H9 (cell line): ENCODE results near the gene MAML3. TPM values are rescaled to one million over a fixed set of nuclear protein-coding genes. Genes with fewer than 3 reads are reported as not detected.
A peak's percentile ranks its signal among the peaks of the same experiment; 100 is the strongest.

Experiments used
- DNase-seq: peaks from one replicate; pipeline ENCODE4 v3.0.0-alpha.2; 2017
- H2AFZ ChIP-seq: one replicate; pipeline ENCODE4 v1.6.1; 2013; ENCODE audit warnings: mild to moderate bottlenecking, low read length, control low read depth, moderate library complexity
- H2AK5ac ChIP-seq: 2 replicates; pipeline ENCODE4 v1.6.1; 2013; ENCODE audit warnings: low read length, control low read depth, mixed read lengths; ENCODE audit not compliant: insufficient read length
- H2BK120ac ChIP-seq: one replicate; pipeline ENCODE4 v1.6.1; 2013; ENCODE audit warnings: low read depth, mild to moderate bottlenecking, low read length, control low read depth, inconsistent platforms; ENCODE audit not compliant: poor library complexity, severe bottlenecking
- H2BK12ac ChIP-seq: 2 replicates; pipeline ENCODE4 v1.6.1; 2013; ENCODE audit warnings: low read length, control low read depth, mixed read lengths, low read depth; ENCODE audit not compliant: insufficient read length
- H2BK15ac ChIP-seq: 2 replicates; pipeline ENCODE4 v1.6.1; 2013; ENCODE audit warnings: low read depth, low read length, control low read depth
- H2BK20ac ChIP-seq: one replicate; pipeline ENCODE4 v1.6.1; 2013; ENCODE audit warnings: low read depth, mild to moderate bottlenecking, low read length, control low read depth, inconsistent platforms; ENCODE audit not compliant: poor library complexity, severe bottlenecking
- H2BK5ac ChIP-seq: 2 replicates; pipeline ENCODE4 v1.6.1; 2013; ENCODE audit warnings: low read length, control low read depth, mixed read lengths; ENCODE audit not compliant: insufficient read length
- H3K14ac ChIP-seq: 2 replicates; pipeline ENCODE4 v1.6.1; 2013; ENCODE audit warnings: low read length, control low read depth; ENCODE audit not compliant: insufficient read depth
- H3K18ac ChIP-seq: 2 replicates; pipeline ENCODE4 v1.6.1; 2013; ENCODE audit warnings: low read depth, mild to moderate bottlenecking, mixed read lengths, low read length, control low read depth; ENCODE audit not compliant: insufficient read length
- H3K23ac ChIP-seq: 2 replicates; pipeline ENCODE4 v1.6.1; 2013; ENCODE audit warnings: low read length, control low read depth, mixed read lengths, low read depth; ENCODE audit not compliant: insufficient read length
- H3K23me2 ChIP-seq: 2 replicates; pipeline ENCODE4 v1.6.1; 2013; ENCODE audit warnings: low read depth, mild to moderate bottlenecking, mixed read lengths, low read length, control low read depth; ENCODE audit not compliant: insufficient read length, poor library complexity, severe bottlenecking
- H3K27ac ChIP-seq: 2 replicates; pipeline ENCODE4 v1.5.1; 2013; ENCODE audit warnings: low read length, control low read depth, mixed read lengths, low read depth; ENCODE audit not compliant: insufficient read length
- H3K27me3 ChIP-seq: 2 replicates; pipeline ENCODE4 v1.6.1; 2013; ENCODE audit warnings: low read length, control low read depth, inconsistent platforms; ENCODE audit not compliant: insufficient read depth
- H3K4ac ChIP-seq: 2 replicates; pipeline ENCODE4 v1.6.1; 2013; ENCODE audit warnings: low read depth, mild to moderate bottlenecking, control low read depth, inconsistent platforms, low read length, moderate library complexity
- H3K4me1 ChIP-seq: 2 replicates; pipeline ENCODE4 v1.6.1; 2013; ENCODE audit warnings: low read length, control low read depth, inconsistent platforms; ENCODE audit not compliant: insufficient read depth
- H3K4me2 ChIP-seq: 2 replicates; pipeline ENCODE4 v1.6.1; 2013; ENCODE audit warnings: low read length, control low read depth, mixed read lengths; ENCODE audit not compliant: insufficient read length, insufficient read depth
- H3K56ac ChIP-seq: 2 replicates; pipeline ENCODE4 v1.6.1; 2013; ENCODE audit warnings: low read depth, mild to moderate bottlenecking, mixed read lengths, low read length, control low read depth; ENCODE audit not compliant: insufficient read length
- H3K79me1 ChIP-seq: 2 replicates; pipeline ENCODE4 v1.6.1; 2013; ENCODE audit warnings: low read depth, mild to moderate bottlenecking, moderate library complexity, low read length, control low read depth, inconsistent platforms; ENCODE audit not compliant: insufficient read depth, poor library complexity, severe bottlenecking
- H3K79me2 ChIP-seq: 2 replicates; pipeline ENCODE4 v1.6.1; 2013; ENCODE audit warnings: low read length, control low read depth, inconsistent platforms; ENCODE audit not compliant: insufficient read depth
- H3K9ac ChIP-seq: 2 replicates; pipeline ENCODE4 v1.6.1; 2013; ENCODE audit warnings: low read length, control low read depth, mixed read lengths; ENCODE audit not compliant: insufficient read length; ENCODE audit errors: extremely low read depth
- H3K9me3 ChIP-seq: one replicate; pipeline ENCODE4 v1.6.1; 2013; ENCODE audit warnings: low read depth, low read length, inconsistent platforms; ENCODE audit not compliant: control insufficient read depth
- H3T11ph ChIP-seq: one replicate; pipeline ENCODE4 v1.6.1; 2013; ENCODE audit warnings: mild to moderate bottlenecking, low read length, control low read depth, inconsistent platforms
- H4K20me1 ChIP-seq: one replicate; pipeline ENCODE4 v1.6.1; 2013; ENCODE audit not compliant: control insufficient read depth, insufficient read length, insufficient read depth
- H4K5ac ChIP-seq: 2 replicates; pipeline ENCODE4 v1.6.1; 2013; ENCODE audit warnings: low read depth, mild to moderate bottlenecking, mixed read lengths, low read length, control low read depth; ENCODE audit not compliant: insufficient read length
- H4K8ac ChIP-seq: replicated peaks from 2 replicates; pipeline ENCODE4 v1.6.1; 2013; ENCODE audit warnings: low read length, control low read depth, mixed read lengths, low read depth; ENCODE audit not compliant: insufficient read length
- H4K91ac ChIP-seq: 2 replicates; pipeline ENCODE4 v1.6.1; 2013; ENCODE audit warnings: low read depth, mild to moderate bottlenecking, moderate library complexity, mixed read lengths, low read length, control low read depth; ENCODE audit not compliant: insufficient read length
- H3K27ac Mint-ChIP-seq, 3 experiments: 2 replicates in 2 of 3; 3 replicates in 1 of 3; pipeline ENCODE4 v1.8.0; 2020 to 2021; ENCODE audit warnings: mixed read lengths in 3 of 3, mild to moderate bottlenecking in 1 of 3, moderate library complexity in 1 of 3
- H3K27me3 Mint-ChIP-seq: 2 replicates; pipeline ENCODE4 v1.8.0; 2021; ENCODE audit warnings: low read depth, mild to moderate bottlenecking, moderate library complexity, mixed read lengths
- H3K36me3 Mint-ChIP-seq, 3 experiments: 2 replicates in 2 of 3; 3 replicates in 1 of 3; pipeline ENCODE4 v1.8.0; 2020 to 2021; ENCODE audit warnings: low read depth in 3 of 3, mixed read lengths in 3 of 3; ENCODE audit not compliant: insufficient read depth in 1 of 3
- H3K4me1 Mint-ChIP-seq, 2 experiments: 2 replicates each; pipeline ENCODE4 v1.8.0; 2020; ENCODE audit warnings: mixed read lengths in 2 of 2
- H3K4me3 Mint-ChIP-seq, 2 experiments: 2 replicates in 1 of 2; 3 replicates in 1 of 2; pipeline ENCODE4 v1.8.0; 2020 to 2021; ENCODE audit warnings: mild to moderate bottlenecking in 2 of 2, mixed read lengths in 2 of 2, moderate library complexity in 1 of 2
- H3K9me3 Mint-ChIP-seq, 2 experiments: 2 replicates in 1 of 2; 3 replicates in 1 of 2; pipeline ENCODE4 v1.8.0; 2020; ENCODE audit warnings: mild to moderate bottlenecking in 2 of 2, mixed read lengths in 2 of 2, moderate library complexity in 1 of 2
- WGBS: extraction: QIAGEN DNeasy Blood & Tissue Kit; methylation state at CpG from one replicate; pipeline ENCODE4 v1.1.7; 2013; ENCODE audit warnings: missing lambda C conversion rate, low lambda C conversion rate, mixed read lengths; ENCODE audit not compliant: insufficient read length; ENCODE audit errors: extremely low coverage; 5-methylcytosine and 5-hydroxymethylcytosine counted together
- total RNA-seq: library from RNA; stranded (reverse); gene quantifications from 2 replicates; pipeline ENCODE4 v1.2.1, GENCODE V29; 2021
- TF ChIP-seq, protein P1 (sequence below): fragments of 200-600 bp; sonication (generic); conservative IDR thresholded peaks from 3 replicates; pipeline ENCODE4 v1.8.0; 2021; ENCODE audit warnings: antibody characterized with exemption, mild to moderate bottlenecking

The MAML3 gene
- total RNA-seq, 1 experiment from 2014 or later = 3.9 TPM

DNA sequence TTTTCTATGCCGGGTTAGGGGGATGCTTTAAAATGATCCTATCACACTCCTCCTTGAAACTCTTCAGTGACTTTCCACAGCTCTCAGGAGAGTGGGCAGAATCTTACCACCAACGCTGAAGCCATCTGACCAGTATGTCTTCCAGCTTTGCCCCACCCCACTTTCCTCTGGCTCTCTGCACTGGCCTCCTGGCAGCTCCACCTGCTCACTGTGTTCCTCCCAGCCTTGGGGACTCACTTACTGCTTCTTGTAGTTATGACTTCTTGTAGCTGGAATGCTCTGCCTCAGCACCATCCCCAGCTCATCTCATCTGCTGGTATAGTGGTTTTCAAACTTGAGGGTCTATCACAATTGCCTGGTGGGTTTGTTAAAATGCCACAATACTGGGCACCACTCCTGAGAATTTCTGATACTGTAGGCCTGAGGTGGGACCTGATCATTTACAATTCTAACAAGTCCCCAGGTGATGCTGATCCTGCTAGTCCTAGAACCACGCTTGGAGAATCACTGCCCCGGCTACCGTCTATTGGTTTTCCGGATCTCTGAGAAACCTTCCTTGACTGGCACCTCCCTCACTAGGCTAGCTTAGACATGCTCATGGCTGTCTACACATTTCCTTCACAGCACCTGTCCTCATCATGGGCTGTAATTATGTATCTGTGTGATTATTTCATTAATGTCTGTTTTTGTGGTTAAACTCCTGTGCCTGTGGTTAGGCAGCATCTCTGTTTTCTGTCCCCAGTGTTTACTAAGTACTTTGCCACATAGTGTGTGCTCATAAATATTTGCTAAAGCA, 336.1 kb downstream of the MAML3 start:
- Histone ChIP-seq H3K56ac (no peak overlapping the region), H2BK20ac (no peak overlapping the region), H2AFZ (no peak overlapping the region), H3K79me1 (no peaks in the 10 kb centered on the region), H2BK5ac (no peak overlapping the region), H3K27ac (no peak overlapping the region), H3K14ac (no peak overlapping the region), H3K4me1 (peaks cover 7% of the 10 kb centered on the region), H3K23me2 (peaks cover 7% of the 10 kb centered on the region), H3K9ac (no peak overlapping the region), H3K27me3 (no peaks in the 10 kb centered on the region; the same call in 1 of the 2 replicates), H3K18ac (peak overlapping the region; percentile 7), H4K91ac (no peak overlapping the region), H3K9me3 (no peaks in the 10 kb centered on the region), H4K8ac (no peak overlapping the region), H3K4me2 (no peak overlapping the region), H3K79me2 (no peaks in the 10 kb centered on the region), H4K20me1 (no peaks in the 10 kb centered on the region), H4K5ac (no peak overlapping the region), H3T11ph (no peak overlapping the region), H3K23ac (no peak overlapping the region), H3K4ac (no peak overlapping the region), H2BK15ac (no peak overlapping the region), H2BK12ac (no peak overlapping the region), H2AK5ac (no peak overlapping the region), H2BK120ac (no peak overlapping the region)
- no peak for DNase-seq
- Mint-ChIP-seq H3K4me3 (no peak overlapping the region), H3K36me3 (peaks cover 4 to 14% (median 11%) of the 10 kb centered on the region in 3 experiments; a peak in 6 of 7 replicates), H3K9me3 (peaks cover 6 to 11% of the 10 kb centered on the region in 2 experiments; a peak in 4 of 5 replicates), H3K27me3 (no peaks in the 10 kb centered on the region; the same call in 1 of the 2 replicates), H3K27ac (0 out of 7 replicates have a peak overlapping the region, but pooled peaks of 1 of the 3 experiments have one; percentile 19), H3K4me1 (peaks cover 54 to 57% of the 10 kb centered on the region in 2 experiments)
- TF ChIP-seq, protein P1, sequence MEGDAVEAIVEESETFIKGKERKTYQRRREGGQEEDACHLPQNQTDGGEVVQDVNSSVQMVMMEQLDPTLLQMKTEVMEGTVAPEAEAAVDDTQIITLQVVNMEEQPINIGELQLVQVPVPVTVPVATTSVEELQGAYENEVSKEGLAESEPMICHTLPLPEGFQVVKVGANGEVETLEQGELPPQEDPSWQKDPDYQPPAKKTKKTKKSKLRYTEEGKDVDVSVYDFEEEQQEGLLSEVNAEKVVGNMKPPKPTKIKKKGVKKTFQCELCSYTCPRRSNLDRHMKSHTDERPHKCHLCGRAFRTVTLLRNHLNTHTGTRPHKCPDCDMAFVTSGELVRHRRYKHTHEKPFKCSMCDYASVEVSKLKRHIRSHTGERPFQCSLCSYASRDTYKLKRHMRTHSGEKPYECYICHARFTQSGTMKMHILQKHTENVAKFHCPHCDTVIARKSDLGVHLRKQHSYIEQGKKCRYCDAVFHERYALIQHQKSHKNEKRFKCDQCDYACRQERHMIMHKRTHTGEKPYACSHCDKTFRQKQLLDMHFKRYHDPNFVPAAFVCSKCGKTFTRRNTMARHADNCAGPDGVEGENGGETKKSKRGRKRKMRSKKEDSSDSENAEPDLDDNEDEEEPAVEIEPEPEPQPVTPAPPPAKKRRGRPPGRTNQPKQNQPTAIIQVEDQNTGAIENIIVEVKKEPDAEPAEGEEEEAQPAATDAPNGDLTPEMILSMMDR = no peak
- WGBS = no CpG with 5 or more reads among the region's 6 CpGs
